Stimulated activated naive CD4-positive, alpha-beta T cell (primary cell): ENCODE data around the gene CSNK2A1.

Experiments used
- DNase-seq, 6 experiments: peaks; one replicate each; lab custom pipeline; 2025; lab: John Stamatoyannopoulos, UW

Gene CSNK2A1

GRCh38 chr20:430091-430999 lies 113.2 kb downstream of the CSNK2A1 start:
- no peak for DNase-seq

DNA sequence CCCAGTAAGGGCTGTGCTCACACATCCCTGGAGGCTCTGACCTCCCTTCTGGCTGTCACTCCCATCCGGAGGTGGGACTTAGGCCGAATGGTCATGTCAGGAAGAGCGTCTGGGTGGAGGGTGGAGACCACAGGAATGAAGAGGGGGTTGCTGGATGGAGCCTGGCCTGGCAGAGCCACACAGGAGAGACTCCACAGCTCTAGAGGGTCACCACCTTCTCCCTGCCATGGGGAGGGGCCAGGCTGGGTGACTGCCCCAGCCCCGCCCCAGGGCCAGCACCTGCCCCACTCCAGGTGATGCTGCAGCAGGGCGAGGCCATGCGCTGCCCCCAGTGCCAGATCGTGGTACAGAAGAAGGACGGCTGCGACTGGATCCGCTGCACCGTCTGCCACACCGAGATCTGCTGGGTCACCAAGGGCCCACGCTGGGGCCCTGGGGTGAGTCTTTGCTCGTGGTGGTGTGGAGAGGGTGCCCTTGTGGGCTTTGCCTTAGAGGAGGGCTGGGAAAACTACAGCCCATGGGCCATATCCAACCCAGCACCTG lies 114.9 kb downstream of the CSNK2A1 start:
- no peak for DNase-seq

DNA sequence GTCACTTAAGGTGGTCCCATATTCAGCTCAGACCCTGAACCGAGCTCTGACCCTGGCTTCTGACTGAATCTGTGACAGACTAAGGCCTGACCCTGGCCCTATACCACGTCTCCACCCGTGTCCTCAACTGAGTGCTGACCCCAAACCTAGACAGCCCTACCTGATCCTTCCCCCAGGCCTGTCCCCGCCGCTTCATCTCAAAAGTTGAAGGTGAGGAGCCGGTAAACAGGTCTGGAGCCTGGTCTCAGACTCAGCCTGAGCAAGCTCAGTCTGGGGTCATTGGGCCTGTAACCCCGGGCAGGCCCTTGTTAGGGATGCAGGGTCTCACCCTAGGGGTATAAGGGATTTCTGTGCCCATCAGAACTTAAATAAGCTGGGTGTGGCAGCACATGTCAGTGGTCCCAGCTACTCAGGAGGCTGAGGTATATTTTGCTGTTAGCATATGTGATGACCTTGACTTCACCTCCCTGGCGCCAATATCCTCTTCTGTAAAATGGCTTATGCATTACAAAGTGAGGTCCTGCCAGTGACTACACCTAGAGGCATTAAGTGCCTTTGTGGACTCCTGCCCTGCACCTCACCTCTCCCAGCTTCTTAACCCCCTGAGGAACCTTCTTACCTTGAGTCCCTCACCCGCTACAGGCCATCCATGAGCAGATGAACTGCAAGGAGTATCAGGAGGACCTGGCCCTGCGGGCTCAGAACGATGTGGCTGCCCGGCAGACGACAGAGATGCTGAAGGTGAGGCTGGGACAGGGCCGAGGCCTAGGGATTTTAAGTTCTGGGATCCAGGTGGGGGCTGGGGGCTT lies 115.5 kb downstream of the CSNK2A1 start:
- DNase-seq: no peak

DNA sequence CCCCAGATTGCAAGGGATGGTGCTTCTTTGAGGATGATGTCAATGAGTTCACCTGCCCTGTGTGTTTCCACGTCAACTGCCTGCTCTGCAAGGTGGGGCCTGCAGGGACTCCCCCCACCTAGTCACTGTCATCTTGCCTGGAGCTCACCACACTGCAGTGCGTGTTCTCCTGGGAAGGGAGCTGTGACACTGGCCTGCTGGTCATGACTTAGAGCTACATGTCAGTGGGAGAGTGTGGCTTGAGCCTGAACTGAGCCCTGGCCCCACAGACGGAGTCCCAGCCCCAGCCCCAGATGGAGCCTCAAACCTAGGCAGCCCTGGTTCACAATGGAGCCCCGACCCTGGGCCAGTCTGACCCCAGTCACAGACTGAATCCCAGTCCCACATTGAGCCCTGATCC lies 116.2 kb downstream of the CSNK2A1 start:
- DNase-seq: no peak

DNA sequence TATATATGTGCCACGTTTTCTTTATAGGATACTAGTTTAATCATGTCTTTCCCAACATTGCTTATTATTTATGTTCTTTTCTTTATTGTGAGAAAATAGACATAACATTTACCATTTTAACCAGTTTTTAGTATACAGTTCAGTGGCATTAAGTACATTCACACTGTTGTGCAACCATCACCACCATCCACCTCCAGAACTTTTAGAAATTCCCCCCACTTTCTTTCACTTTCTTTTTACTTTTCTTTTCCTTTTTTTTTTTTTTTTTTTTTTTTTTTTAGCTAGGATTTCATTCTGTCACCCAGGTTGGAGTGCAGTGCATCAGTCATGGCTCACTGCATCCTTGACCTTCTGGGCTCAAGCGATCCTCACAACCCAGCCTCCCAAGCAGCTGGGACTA lies 117.0 kb downstream of the CSNK2A1 start:
- no peak for DNase-seq
